Measurements from ENCODE around the gene SLC12A8. TPM values are rescaled to one million over a fixed set of nuclear protein-coding genes. Genes with fewer than 3 reads are reported as not detected.

Gene SLC12A8
- total RNA-seq, 2 experiments from 2014 or later = 0.36 to 0.38 TPM

GRCh38 chr3:125050488-125051090 is 162.0 kb downstream of the SLC12A8 start:
- no peaks in the 10 kb centered on the region for H3K27me3 ChIP-seq (ENCODE audit: control insufficient read depth in 1 of 2, insufficient read depth in 2 of 2, low read length in 2 of 2)
- POLR2A ChIA-PET = interaction anchor here (0.9 to 2.5 kb wide), 3 partner anchors 13 to 47 kb away, joined by 3 to 31 read pairs (median 3); no protein-coding TSS in a partner anchor
- Mint-ChIP-seq H3K4me3 (no peak overlapping the region), H3K27ac (peak overlapping the region; percentile 90), H3K36me3 (ENCODE audit: low read depth) (peaks cover 19% of the 10 kb centered on the region), H3K9me3 (no peaks in the 10 kb centered on the region), H3K27me3 (no peaks in the 10 kb centered on the region), H3K4me1 (ENCODE audit: low read depth) (peaks cover 59% of the 10 kb centered on the region)
- ATAC-seq (ENCODE audit: poor library complexity) (no peak), DNase-seq (peak in 1 of 14 experiments; percentile 12)
- intact Hi-C loops (cut with DNase I, micrococcal nuclease) = loop anchor here (5.0 to 10.0 kb wide), 6 partner anchors 38 to 1424 kb away; partner anchors contain the start of genes UMPS (in 1 of the 2) and ZXDC (in 1 of the 2)
- peaks cover 12% of the 10 kb centered on the region for H3K36me3 ChIP-seq (ENCODE audit: insufficient read depth, low read length)
- TF ChIP-seq, protein P1, sequence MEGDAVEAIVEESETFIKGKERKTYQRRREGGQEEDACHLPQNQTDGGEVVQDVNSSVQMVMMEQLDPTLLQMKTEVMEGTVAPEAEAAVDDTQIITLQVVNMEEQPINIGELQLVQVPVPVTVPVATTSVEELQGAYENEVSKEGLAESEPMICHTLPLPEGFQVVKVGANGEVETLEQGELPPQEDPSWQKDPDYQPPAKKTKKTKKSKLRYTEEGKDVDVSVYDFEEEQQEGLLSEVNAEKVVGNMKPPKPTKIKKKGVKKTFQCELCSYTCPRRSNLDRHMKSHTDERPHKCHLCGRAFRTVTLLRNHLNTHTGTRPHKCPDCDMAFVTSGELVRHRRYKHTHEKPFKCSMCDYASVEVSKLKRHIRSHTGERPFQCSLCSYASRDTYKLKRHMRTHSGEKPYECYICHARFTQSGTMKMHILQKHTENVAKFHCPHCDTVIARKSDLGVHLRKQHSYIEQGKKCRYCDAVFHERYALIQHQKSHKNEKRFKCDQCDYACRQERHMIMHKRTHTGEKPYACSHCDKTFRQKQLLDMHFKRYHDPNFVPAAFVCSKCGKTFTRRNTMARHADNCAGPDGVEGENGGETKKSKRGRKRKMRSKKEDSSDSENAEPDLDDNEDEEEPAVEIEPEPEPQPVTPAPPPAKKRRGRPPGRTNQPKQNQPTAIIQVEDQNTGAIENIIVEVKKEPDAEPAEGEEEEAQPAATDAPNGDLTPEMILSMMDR (IDR thresholded peaks at IDR 0.05) = no peak
- CTCF ChIA-PET = no interaction called here
- peak overlapping the region in 1 of 2 donors; percentile 86 for H3K27ac ChIP-seq (ENCODE audit: low read depth in 1 of 2, low read length in 2 of 2)
- H3K9me3 ChIP-seq (ENCODE audit: control insufficient read depth in 1 of 2, insufficient read depth in 1 of 2, low read length in 2 of 2) = no peaks in the 10 kb centered on the region
- H3K4me3 ChIP-seq (ENCODE audit: low read length) = no peak overlapping the region
- peaks cover 65% of the 10 kb centered on the region for H3K4me1 ChIP-seq (ENCODE audit: insufficient read depth, low read length)

GRCh38 chr3:125048282-125048681 is 164.3 kb downstream of the SLC12A8 start:
- H3K4me3 Mint-ChIP-seq = no peak overlapping the region
- ATAC-seq (ENCODE audit: poor library complexity) (no peak), DNase-seq (no peak)
- H3K4me1 Mint-ChIP-seq (ENCODE audit: low read depth) = peaks cover 42% of the 10 kb centered on the region
- H3K27me3 Mint-ChIP-seq = no peaks in the 10 kb centered on the region
- intact Hi-C loops (cut with DNase I, micrococcal nuclease) = no loop called here
- Histone ChIP-seq H3K4me3 (ENCODE audit: low read length) (no peak overlapping the region), H3K9me3 (ENCODE audit: control insufficient read depth in 1 of 2, insufficient read depth in 1 of 2, low read length in 2 of 2) (no peaks in the 10 kb centered on the region), H3K27ac (ENCODE audit: low read depth in 1 of 2, low read length in 2 of 2) (no peak overlapping the region), H3K27me3 (ENCODE audit: control insufficient read depth in 1 of 2, insufficient read depth in 2 of 2, low read length in 2 of 2) (no peaks in the 10 kb centered on the region), H3K4me1 (ENCODE audit: insufficient read depth, low read length) (peaks cover 54% of the 10 kb centered on the region), H3K36me3 (ENCODE audit: insufficient read depth, low read length) (peaks cover 12% of the 10 kb centered on the region)
- POLR2A ChIA-PET = no interaction called here
- H3K27ac Mint-ChIP-seq = no peak overlapping the region
- TF ChIP-seq, protein P1 (IDR thresholded peaks at IDR 0.05) = no peak
- H3K36me3 Mint-ChIP-seq (ENCODE audit: low read depth) = peaks cover 9% of the 10 kb centered on the region
- CTCF ChIA-PET = no interaction called here
- H3K9me3 Mint-ChIP-seq = no peaks in the 10 kb centered on the region

GRCh38 chr3:125045965-125046364 is 166.6 kb downstream of the SLC12A8 start:
- Mint-ChIP-seq H3K36me3 (ENCODE audit: low read depth) (peaks cover 14% of the 10 kb centered on the region), H3K27ac (no peak overlapping the region), H3K4me1 (ENCODE audit: low read depth) (peaks cover 27% of the 10 kb centered on the region), H3K27me3 (no peaks in the 10 kb centered on the region), H3K4me3 (no peak overlapping the region), H3K9me3 (no peaks in the 10 kb centered on the region)
- ATAC-seq (ENCODE audit: poor library complexity) (no peak), DNase-seq (no peak)
- intact Hi-C loops (cut with DNase I, micrococcal nuclease) = no loop called here
- Histone ChIP-seq H3K27ac (ENCODE audit: low read depth in 1 of 2, low read length in 2 of 2) (no peak overlapping the region), H3K4me1 (ENCODE audit: insufficient read depth, low read length) (peaks cover 34% of the 10 kb centered on the region), H3K4me3 (ENCODE audit: low read length) (no peak overlapping the region), H3K36me3 (ENCODE audit: insufficient read depth, low read length) (peaks cover 14% of the 10 kb centered on the region), H3K9me3 (ENCODE audit: control insufficient read depth in 1 of 2, insufficient read depth in 1 of 2, low read length in 2 of 2) (no peaks in the 10 kb centered on the region), H3K27me3 (ENCODE audit: control insufficient read depth in 1 of 2, insufficient read depth in 2 of 2, low read length in 2 of 2) (no peaks in the 10 kb centered on the region)
- TF ChIP-seq, protein P1 (IDR thresholded peaks at IDR 0.05) = no peak
- ChIA-PET POLR2A (no interaction called here), CTCF (no interaction called here)

Measured in CD4-positive, alpha-beta T cell (primary cell).